Kidney epithelial cell (primary cell): ENCODE results near the gene F2RL3. TPM values are rescaled to one million over a fixed set of nuclear protein-coding genes. Genes with fewer than 3 reads are reported as not detected.
A peak's percentile ranks its signal among the peaks of the same experiment; 100 is the strongest.

Source experiments
- DNase-seq: peaks from one replicate; pipeline ENCODE4 v3.0.0-alpha.2; 2010; ENCODE audit warnings: low read depth
- H3K27me3 ChIP-seq: 2 replicates; pipeline ENCODE4 v1.6.0; 2011; ENCODE audit warnings: low read length; ENCODE audit not compliant: control insufficient read depth, insufficient read depth
- H3K36me3 ChIP-seq: 2 replicates; pipeline ENCODE4 v1.5.1; 2011; ENCODE audit warnings: low read length; ENCODE audit not compliant: control insufficient read depth, insufficient read depth
- H3K4me3 ChIP-seq: 2 replicates; pipeline ENCODE4 v1.5.1; 2011; ENCODE audit warnings: low read depth, mild to moderate bottlenecking, control low read depth, low read length
- total RNA-seq: library from RNA; depleted of rRNA; stranded (reverse); fragments of >200 nt; gene quantifications from 2 replicates; pipeline ENCODE4 v1.2.3, GENCODE V29; 2015
- TF ChIP-seq, protein P1 (sequence below): IDR thresholded peaks from 2 replicates; pipeline ENCODE4 v1.5.1; 2011; ENCODE audit warnings: mild to moderate bottlenecking, moderate library complexity, low read length, control low read depth, inconsistent platforms; ENCODE audit not compliant: insufficient read depth, poor library complexity, severe bottlenecking

F2RL3 gene
- total RNA-seq, 1 donor from 2014 or later, result 0.88 TPM

DNA sequence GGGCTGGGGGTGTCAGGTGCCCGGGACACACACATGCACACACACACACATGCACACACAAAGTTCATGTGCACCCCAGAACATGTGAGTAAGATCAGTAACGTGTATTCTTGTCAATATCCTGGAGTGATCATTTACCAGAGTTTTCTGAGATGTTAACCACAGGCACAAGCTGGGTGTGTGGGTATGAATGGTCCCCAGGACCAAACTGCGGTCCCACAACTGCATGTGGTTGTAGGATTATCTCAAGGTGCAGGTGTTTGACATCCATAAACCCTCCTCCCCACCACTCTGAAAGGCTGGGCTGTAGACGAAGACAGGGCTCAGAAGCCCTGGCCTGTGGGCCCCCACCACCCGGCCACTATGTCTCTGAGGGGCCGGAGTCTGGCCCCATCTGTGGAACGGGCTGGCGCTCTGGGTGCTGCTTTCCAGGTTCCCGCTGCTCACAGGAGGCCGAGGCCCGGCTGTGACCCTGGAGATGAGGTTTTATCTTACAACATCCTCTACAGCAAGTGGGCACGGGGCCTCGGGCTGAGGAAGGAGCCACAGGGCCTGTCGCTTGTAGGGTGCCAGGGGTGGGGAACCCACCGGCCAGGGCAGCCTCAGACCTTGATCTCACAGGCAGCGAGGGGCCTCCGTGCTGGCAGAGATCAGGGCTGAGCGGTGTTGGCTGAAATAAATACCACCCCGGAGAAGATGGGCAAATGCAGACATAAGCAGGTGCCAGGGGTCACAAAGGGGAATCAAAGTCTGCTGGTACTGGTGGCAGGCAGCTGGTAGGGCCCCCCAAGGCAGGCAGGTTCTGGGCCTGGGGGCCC lies 4.3 kb downstream of the F2RL3 start:
- H3K36me3 ChIP-seq, result no peaks in the 10 kb centered on the region
- peaks cover 3% of the 10 kb centered on the region for H3K27me3 ChIP-seq
- no peak for DNase-seq
- no peak overlapping the region for H3K4me3 ChIP-seq
- TF ChIP-seq, protein P1, sequence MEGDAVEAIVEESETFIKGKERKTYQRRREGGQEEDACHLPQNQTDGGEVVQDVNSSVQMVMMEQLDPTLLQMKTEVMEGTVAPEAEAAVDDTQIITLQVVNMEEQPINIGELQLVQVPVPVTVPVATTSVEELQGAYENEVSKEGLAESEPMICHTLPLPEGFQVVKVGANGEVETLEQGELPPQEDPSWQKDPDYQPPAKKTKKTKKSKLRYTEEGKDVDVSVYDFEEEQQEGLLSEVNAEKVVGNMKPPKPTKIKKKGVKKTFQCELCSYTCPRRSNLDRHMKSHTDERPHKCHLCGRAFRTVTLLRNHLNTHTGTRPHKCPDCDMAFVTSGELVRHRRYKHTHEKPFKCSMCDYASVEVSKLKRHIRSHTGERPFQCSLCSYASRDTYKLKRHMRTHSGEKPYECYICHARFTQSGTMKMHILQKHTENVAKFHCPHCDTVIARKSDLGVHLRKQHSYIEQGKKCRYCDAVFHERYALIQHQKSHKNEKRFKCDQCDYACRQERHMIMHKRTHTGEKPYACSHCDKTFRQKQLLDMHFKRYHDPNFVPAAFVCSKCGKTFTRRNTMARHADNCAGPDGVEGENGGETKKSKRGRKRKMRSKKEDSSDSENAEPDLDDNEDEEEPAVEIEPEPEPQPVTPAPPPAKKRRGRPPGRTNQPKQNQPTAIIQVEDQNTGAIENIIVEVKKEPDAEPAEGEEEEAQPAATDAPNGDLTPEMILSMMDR, result no peak

DNA sequence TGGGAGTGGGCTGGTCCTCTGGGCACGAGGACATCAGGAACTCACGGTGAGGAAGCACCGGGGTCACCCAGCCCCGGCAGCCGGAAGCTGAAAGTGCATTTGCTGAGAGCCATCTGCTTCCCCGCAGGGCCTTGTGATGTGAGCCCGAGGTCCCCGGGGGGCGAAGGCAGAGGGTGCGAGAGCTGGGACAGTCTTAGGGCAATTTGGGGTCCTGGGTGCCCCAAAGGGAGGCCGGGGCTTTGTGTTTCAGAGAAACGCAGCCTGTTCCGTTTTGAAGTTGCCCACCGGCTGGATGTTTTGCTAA lies 4.8 kb downstream of the F2RL3 start:
- no peak for DNase-seq
- peaks cover 3% of the 10 kb centered on the region for H3K27me3 ChIP-seq
- H3K4me3 ChIP-seq, result no peak overlapping the region
- no peaks in the 10 kb centered on the region for H3K36me3 ChIP-seq
- TF ChIP-seq, protein P1, result no peak

DNA sequence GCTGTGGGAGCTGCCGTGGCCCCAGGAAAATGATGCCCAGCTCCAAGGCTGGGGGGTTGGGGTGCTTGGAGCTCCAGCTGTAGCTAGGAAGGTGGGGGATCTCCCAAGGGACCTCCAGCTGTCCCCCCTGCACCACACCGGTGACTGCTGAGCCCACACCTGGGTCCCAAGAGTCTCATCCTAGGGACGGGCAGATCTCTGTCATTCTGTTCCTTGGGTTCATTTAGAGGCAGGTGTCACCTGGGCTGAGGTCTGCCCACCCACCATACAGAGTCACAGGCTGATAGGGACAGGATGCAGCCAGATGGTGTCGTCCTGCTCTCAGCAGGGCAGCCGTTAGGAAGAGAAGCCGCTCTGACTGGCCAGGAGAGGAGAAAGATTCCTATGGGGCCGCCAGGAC lies 5.3 kb downstream of the F2RL3 start:
- TF ChIP-seq, protein P1, result no peak
- DNase-seq, result no peak
- no peaks in the 10 kb centered on the region for H3K36me3 ChIP-seq
- no peak overlapping the region for H3K4me3 ChIP-seq
- no peaks in the 10 kb centered on the region for H3K27me3 ChIP-seq

DNA sequence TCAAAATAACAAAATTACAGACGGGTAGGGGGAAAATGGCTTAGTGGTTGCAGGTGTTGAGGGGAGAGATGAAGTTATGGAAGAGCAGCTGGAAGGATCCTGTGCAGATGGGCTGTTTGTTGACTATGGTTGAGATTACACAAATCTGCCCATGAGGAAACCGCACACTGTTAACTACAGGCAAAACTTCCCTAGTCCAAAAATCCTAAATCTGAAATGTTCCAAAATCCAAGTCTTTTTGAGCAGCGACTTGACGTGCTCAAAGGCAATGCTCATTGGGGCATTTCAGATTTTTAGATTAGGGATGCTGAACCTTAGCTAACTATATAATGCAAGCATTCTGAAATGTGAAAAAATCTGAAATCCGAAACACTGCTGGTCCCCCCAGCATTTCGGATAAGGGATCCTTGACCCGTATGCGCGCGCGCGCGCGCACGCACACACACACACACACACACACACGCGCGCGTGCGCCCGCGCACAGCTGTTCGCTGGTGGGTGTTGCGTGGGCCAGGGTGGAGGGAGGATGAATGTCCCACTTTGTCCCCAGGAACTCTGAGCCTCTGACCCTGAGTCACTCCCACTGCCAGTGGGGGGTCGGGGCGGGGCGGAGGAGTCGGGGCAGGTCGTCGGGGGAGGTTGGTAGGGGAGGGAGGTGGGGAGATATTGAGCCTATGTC lies 6.8 kb downstream of the F2RL3 start:
- TF ChIP-seq, protein P1, result no peak
- DNase-seq, result no peak
- H3K4me3 ChIP-seq, result no peak overlapping the region
- no peaks in the 10 kb centered on the region for H3K27me3 ChIP-seq
- no peaks in the 10 kb centered on the region for H3K36me3 ChIP-seq

DNA sequence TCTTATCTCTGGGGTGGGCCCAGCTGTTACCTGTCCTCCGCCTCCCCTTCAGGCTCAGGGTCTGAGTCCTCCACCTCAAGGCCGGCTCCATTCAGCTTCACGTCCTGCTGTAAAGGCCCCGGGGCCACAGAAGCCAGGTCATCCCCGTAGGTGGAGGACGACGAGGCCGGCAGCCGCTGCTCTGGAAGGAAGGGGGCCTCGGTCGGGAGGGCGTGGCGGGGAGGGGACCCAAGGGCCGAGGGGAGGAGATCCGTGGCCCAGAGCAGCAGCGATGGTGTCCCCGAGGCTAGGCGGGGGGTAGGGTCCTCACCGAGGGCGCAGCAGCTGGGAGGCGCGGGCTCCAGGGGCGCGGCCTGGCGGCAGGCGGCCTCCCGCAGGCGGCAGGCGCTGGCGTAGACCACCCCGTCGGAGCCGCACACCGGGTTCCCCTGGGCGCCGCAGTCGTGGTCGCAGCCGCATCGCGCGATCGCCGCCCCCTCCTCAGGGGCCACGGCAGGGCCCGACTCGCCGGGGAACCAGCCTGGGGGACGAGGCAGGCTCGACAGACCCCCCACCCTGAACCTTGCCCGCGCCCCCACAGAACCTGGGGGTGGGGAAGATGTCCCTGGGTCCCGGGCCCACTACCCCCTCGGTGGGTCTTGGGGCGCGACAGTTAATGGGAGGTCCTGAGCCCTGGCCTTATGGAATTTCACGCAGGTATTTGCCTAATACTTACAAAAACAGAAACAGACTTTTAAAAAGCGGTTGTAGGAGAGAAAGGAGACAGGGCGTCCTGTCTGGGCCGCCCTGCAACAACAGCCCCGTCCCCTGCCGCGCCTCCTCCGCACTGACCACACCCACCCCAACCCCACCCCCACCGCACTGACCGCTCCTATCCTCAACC lies 7.6 kb downstream of the F2RL3 start:
- Histone ChIP-seq H3K4me3 (peak overlapping the region; percentile 46), H3K36me3 (no peaks in the 10 kb centered on the region)

More for the DNA sequence above, 7.6 kb downstream of the F2RL3 start:
- no peak for DNase-seq
- H3K27me3 ChIP-seq, result peaks cover 3% of the 10 kb centered on the region
- TF ChIP-seq, protein P1, result no peak
